ENCODE results near the gene BIVM. TPM values are rescaled to one million over a fixed set of nuclear protein-coding genes. Genes with fewer than 3 reads are reported as not detected.

Gene BIVM
- total and polyA plus RNA-seq, 12 donors, result 6.1 to 32.9 (median 15.9) TPM

GRCh38 chr13:102773441-102774213 is 25.3 kb upstream of the BIVM start, which contains the start of gene TEX30:
Gene TEX30 (minus strand): TSS chr13:102773786. CDS start chr13:102770026, 3,760 bp downstream.
- H3K27ac ChIP-seq, result peak within 1 kb of the TSS in 4 of 5 donors; percentile 62 to 88 (median 84)
- H3K9me3 ChIP-seq (replicated peaks in 1 of 3), result no peaks in the 10 kb centered on the region
- WGBS, 4 donors, result 1 to 9% (median 2%) methylated on average over 16 to 85 of the region's 85 CpGs
- H3K27me3 ChIP-seq, result no peaks in the 10 kb centered on the region
- TF ChIP-seq, protein P1, sequence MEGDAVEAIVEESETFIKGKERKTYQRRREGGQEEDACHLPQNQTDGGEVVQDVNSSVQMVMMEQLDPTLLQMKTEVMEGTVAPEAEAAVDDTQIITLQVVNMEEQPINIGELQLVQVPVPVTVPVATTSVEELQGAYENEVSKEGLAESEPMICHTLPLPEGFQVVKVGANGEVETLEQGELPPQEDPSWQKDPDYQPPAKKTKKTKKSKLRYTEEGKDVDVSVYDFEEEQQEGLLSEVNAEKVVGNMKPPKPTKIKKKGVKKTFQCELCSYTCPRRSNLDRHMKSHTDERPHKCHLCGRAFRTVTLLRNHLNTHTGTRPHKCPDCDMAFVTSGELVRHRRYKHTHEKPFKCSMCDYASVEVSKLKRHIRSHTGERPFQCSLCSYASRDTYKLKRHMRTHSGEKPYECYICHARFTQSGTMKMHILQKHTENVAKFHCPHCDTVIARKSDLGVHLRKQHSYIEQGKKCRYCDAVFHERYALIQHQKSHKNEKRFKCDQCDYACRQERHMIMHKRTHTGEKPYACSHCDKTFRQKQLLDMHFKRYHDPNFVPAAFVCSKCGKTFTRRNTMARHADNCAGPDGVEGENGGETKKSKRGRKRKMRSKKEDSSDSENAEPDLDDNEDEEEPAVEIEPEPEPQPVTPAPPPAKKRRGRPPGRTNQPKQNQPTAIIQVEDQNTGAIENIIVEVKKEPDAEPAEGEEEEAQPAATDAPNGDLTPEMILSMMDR (IDR thresholded peaks at IDR 0.05), result peak in 3 of 6 experiments; percentile 7 to 38 (median 17)
- peak; percentile 68 to 92 for TF ChIP-seq POLR2A (IDR thresholded peaks at IDR 0.05)
- H3K4me1 ChIP-seq (replicated peaks in 1 of 2), result peaks cover 5% of the 10 kb centered on the region in 2 donors
- intact Hi-C loops (cut with DNase I), result no loop called here
- H3K36me3 ChIP-seq (replicated peaks in 1 of 2), result no peaks in the 10 kb centered on the region
- peak; percentile 80 to 88 (median 83) for DNase-seq
- peak within 1 kb of the TSS in 3 of 4 donors; percentile 44 to 71 (median 69) for H3K4me3 ChIP-seq

GRCh38 chr13:102774214-102774568 is 24.7 kb upstream of the BIVM start:
- Histone ChIP-seq H3K36me3 (replicated peaks in 1 of 2) (no peaks in the 10 kb centered on the region), H3K4me3 (peak overlapping the region in 2 of 4 donors; percentile 69 to 71), H3K4me1 (replicated peaks in 1 of 2) (peaks cover 5% of the 10 kb centered on the region in 2 donors), H3K27me3 (no peaks in the 10 kb centered on the region), H3K9me3 (replicated peaks in 1 of 3) (no peaks in the 10 kb centered on the region), H3K27ac (peak overlapping the region in 4 of 5 donors; percentile 62 to 88 (median 84))
- 69 to 85% (median 74%) methylated on average over 27 of the region's 27 CpGs for WGBS, 4 donors
- TF ChIP-seq POLR2A (IDR thresholded peaks at IDR 0.05), result no peak
- TF ChIP-seq, protein P1 (IDR thresholded peaks at IDR 0.05), result no peak
- peak in 2 of 7 donors; percentile 11 to 29 for DNase-seq
- intact Hi-C loops (cut with DNase I), result no loop called here

DNA sequence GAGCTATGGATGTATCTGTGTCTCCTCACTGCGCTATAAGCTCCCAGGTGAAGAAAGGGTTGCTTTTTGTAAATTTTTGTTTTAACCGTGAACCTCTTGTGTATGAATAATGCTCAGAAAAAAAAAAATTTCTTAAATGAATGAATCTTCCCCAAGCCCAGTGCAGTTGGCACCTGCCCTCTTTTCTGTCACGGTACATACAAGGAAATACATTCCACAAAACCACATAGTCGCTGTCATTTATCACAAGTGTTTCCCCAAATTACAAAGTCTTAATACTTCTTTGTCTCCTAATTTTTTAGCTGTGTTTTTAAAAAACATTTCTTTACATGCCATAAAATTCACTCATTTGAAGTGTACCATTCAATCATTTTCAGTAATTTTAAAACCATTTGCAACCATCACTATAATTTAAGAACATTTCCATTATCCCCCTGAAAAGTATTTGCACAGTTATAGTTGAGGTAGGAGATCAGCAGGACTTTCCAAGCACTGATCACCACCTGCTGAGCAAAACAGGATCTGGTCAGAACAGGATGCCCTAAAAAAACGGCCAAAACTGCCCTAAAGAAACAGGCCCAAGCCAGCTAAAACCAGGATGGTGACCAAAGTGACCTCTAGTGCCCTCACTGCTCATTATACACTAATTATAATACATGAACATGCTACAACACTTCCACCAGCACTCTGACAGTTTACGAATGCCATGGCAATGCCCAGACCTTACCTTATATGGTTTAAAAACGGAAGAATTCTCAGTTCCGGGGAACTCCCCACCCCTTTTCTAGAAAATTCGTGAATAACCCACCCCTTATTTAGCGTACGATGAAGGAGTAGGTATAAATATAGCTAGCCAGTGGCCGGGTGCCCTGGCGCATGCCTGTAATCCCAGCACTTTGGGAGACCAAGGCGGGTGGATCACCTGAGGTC is 24.1 kb upstream of the BIVM start:
- H3K36me3 ChIP-seq (replicated peaks in 1 of 2), result no peaks in the 10 kb centered on the region
- H3K27ac ChIP-seq, result no peak overlapping the region
- peaks cover 5% of the 10 kb centered on the region in 2 donors for H3K4me1 ChIP-seq (replicated peaks in 1 of 2)
- DNase-seq, result no peak
- no peaks in the 10 kb centered on the region for H3K27me3 ChIP-seq
- TF ChIP-seq, protein P1 (IDR thresholded peaks at IDR 0.05), result no peak
- TF ChIP-seq POLR2A (IDR thresholded peaks at IDR 0.05), result no peak
- H3K4me3 ChIP-seq, result no peak overlapping the region
- WGBS, 4 donors, result 89 to 90% (median 89%) methylated on average over 14 of the region's 14 CpGs
- intact Hi-C loops (cut with DNase I), result no loop called here
- no peaks in the 10 kb centered on the region for H3K9me3 ChIP-seq (replicated peaks in 1 of 3)

GRCh38 chr13:102776271-102776670 is 22.6 kb upstream of the BIVM start:
- intact Hi-C loops (cut with DNase I), result no loop called here
- Histone ChIP-seq H3K27me3 (no peaks in the 10 kb centered on the region), H3K9me3 (replicated peaks in 1 of 3) (no peaks in the 10 kb centered on the region), H3K4me1 (replicated peaks in 1 of 2) (peaks cover 5% of the 10 kb centered on the region in 2 donors), H3K27ac (no peak overlapping the region), H3K36me3 (replicated peaks in 1 of 2) (no peaks in the 10 kb centered on the region), H3K4me3 (no peak overlapping the region)
- TF ChIP-seq, protein P1 (IDR thresholded peaks at IDR 0.05), result no peak
- no peak for TF ChIP-seq POLR2A (IDR thresholded peaks at IDR 0.05)
- DNase-seq, result no peak
- WGBS, 4 donors, result 83 to 88% (median 84%) methylated on average over 2 of the region's 2 CpGs
